Measurements from ENCODE around the gene MT1M.

GRCh38 chr16:56647641-56648431 lies 15.4 kb downstream of the MT1M start:
- TF ChIP-seq, protein P1, sequence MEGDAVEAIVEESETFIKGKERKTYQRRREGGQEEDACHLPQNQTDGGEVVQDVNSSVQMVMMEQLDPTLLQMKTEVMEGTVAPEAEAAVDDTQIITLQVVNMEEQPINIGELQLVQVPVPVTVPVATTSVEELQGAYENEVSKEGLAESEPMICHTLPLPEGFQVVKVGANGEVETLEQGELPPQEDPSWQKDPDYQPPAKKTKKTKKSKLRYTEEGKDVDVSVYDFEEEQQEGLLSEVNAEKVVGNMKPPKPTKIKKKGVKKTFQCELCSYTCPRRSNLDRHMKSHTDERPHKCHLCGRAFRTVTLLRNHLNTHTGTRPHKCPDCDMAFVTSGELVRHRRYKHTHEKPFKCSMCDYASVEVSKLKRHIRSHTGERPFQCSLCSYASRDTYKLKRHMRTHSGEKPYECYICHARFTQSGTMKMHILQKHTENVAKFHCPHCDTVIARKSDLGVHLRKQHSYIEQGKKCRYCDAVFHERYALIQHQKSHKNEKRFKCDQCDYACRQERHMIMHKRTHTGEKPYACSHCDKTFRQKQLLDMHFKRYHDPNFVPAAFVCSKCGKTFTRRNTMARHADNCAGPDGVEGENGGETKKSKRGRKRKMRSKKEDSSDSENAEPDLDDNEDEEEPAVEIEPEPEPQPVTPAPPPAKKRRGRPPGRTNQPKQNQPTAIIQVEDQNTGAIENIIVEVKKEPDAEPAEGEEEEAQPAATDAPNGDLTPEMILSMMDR (conservative IDR thresholded peaks at IDR 0.05; ENCODE audit: low read depth, low read length), result no peak
- TF ChIP-seq POLR2A (IDR thresholded peaks at IDR 0.05; ENCODE audit: low read depth, low read length), result no peak
- TF ChIP-seq RAD21 (IDR thresholded peaks at IDR 0.05; ENCODE audit: low read length), result no peak
- TF ChIP-seq MXI1 (IDR thresholded peaks at IDR 0.05; ENCODE audit: borderline replicate concordance, low read depth, low read length), result no peak
- TF ChIP-seq USF2 (IDR thresholded peaks at IDR 0.05; ENCODE audit: low read depth, low read length), result no peak
- no peak for TF ChIP-seq RFX5 (IDR thresholded peaks at IDR 0.05; ENCODE audit: low read depth, low read length)
- TF ChIP-seq CEBPB (IDR thresholded peaks at IDR 0.05; ENCODE audit: low read depth, low read length), result no peak
- TF ChIP-seq MAZ (IDR thresholded peaks at IDR 0.05; ENCODE audit: borderline replicate concordance, low read depth, low read length), result no peak
